K562 (cell line): ENCODE measurements around the gene DYNLT3. TPM values are rescaled to one million over a fixed set of nuclear protein-coding genes. Genes with fewer than 3 reads are reported as not detected.
A peak's percentile ranks its signal among the peaks of the same experiment; 100 is the strongest.

Source experiments
- CTBP1 ChIP-seq: fragments of 450-650 bp; IDR thresholded peaks from 2 replicates; pipeline ENCODE4 v1.6.1; 2016; ENCODE audit warnings: borderline replicate concordance
- E2F1 ChIP-seq: sonication (generic); formaldehyde crosslinking; IDR thresholded peaks from 2 replicates; pipeline ENCODE4 v1.8.1; 2023; ENCODE audit warnings: mild to moderate bottlenecking, missing genetic modification reagents, moderate library complexity
- ELF4 ChIP-seq: fragments of 450-650 bp; formaldehyde crosslinking; IDR thresholded peaks from 2 replicates; pipeline ENCODE4 v1.4.0; 2022; ENCODE audit warnings: missing genetic modification characterization
- FOXK1 ChIP-seq: sonication (generic); formaldehyde crosslinking; IDR thresholded peaks from 2 replicates; pipeline ENCODE4 v1.8.0; 2022; ENCODE audit warnings: missing genetic modification reagents, mild to moderate bottlenecking, borderline replicate concordance
- FUS ChIP-seq: fragments of 200-400 bp; formaldehyde crosslinking; optimal IDR thresholded peaks from 2 replicates; pipeline ENCODE3; 2017; ENCODE audit warnings: low read depth, low read length
- HMGXB4 ChIP-seq: sonication (generic); formaldehyde crosslinking; IDR thresholded peaks from 2 replicates; pipeline ENCODE4 v1.8.1; 2023; ENCODE audit warnings: mild to moderate bottlenecking, missing genetic modification reagents
- KLF13 ChIP-seq: fragments of 450-650 bp; IDR thresholded peaks from 2 replicates; pipeline ENCODE4 v1.6.1; 2016; ENCODE audit warnings: missing genetic modification characterization, low read depth, mild to moderate bottlenecking, missing compliant biosample characterization, moderate library complexity, borderline replicate concordance
- LEF1 ChIP-seq: fragments of 450-650 bp; IDR thresholded peaks from 2 replicates; pipeline ENCODE4 v1.6.1; 2016; ENCODE audit warnings: mild to moderate bottlenecking
- ZBTB7A ChIP-seq: IDR thresholded peaks from 2 replicates; pipeline ENCODE4 v1.6.1; 2011; ENCODE audit warnings: low read depth, mild to moderate bottlenecking, low read length, moderate library complexity, borderline replicate concordance; ENCODE audit not compliant: control insufficient read depth
- ZC3H8 ChIP-seq: fragments of 450-650 bp; IDR thresholded peaks from 2 replicates; pipeline ENCODE4 v1.6.1; 2017
- ZFP1 ChIP-seq: fragments of 450-650 bp; formaldehyde crosslinking; IDR thresholded peaks from 2 replicates; pipeline ENCODE4 v1.4.0; 2020; ENCODE audit warnings: mild to moderate bottlenecking, mixed read lengths
- ZNF174 ChIP-seq: fragments of 250-450 bp; sonication (Bioruptor Pico); IDR thresholded peaks from 2 replicates; pipeline ENCODE4 v1.4.0; 2020; ENCODE audit warnings: mild to moderate bottlenecking
- ZNF507 ChIP-seq: conservative IDR thresholded peaks from 2 replicates; pipeline ENCODE4 v1.6.1; 2017; ENCODE audit warnings: missing genetic modification characterization, missing compliant biosample characterization
- ZNF639 ChIP-seq, 2 experiments: fragments of 200-800 bp in 1 of 2; sonication (Bioruptor generic) in 1 of 2; sonication (generic) in 1 of 2; formaldehyde crosslinking in 1 of 2; IDR thresholded peaks in 1 of 2; conservative IDR thresholded peaks in 1 of 2; 2 replicates each; pipeline versions ENCODE4 v1.5.0 to v1.6.1; 2016 to 2020; ENCODE audit warnings: missing compliant biosample characterization in 1 of 2, missing genetic modification characterization in 1 of 2, missing genetic modification reagents in 1 of 2
- polyA plus RNA-seq, 8 experiments: library from polyadenylated mRNA; depleted of rRNA in 4 of 8; stranded (reverse) in 5 of 8; unstranded in 3 of 8; fragments of >200 nt; fragmentation: Nextera tagmentation in 2 of 8; fragmentation: Illumina TruSeq in 1 of 8; extraction: Ambion mirVana in 2 of 8; extraction: Trizol in 1 of 8; gene quantifications; 2 replicates each; pipeline versions ENCODE4 v1.2.1 to v1.2.3, GENCODE V29; 2011 to 2014; ENCODE audit warnings: inconsistent platforms in 1 of 8, missing spikeins in 1 of 8
- total RNA-seq, 7 experiments: library from RNA; depleted of rRNA in 6 of 7; stranded (reverse); fragments of >200 nt in 6 of 7; fragmentation: Illumina TruSeq in 2 of 7; extraction: Trizol in 2 of 7; gene quantifications; 2 replicates each; pipeline versions ENCODE4 v1.2.1 to v1.2.3, GENCODE V29; 2011 to 2021; ENCODE audit warnings: low replicate concordance in 1 of 7
- TF ChIP-seq, protein P1 (sequence below), 2 experiments: fragments of 450-650 bp; IDR thresholded peaks; 2 replicates each; pipeline ENCODE4 v1.6.1; 2016
- TF ChIP-seq, protein P2 (sequence below): fragments of 450-650 bp; formaldehyde crosslinking; IDR thresholded peaks from 2 replicates; pipeline ENCODE4 v1.4.0; 2022; ENCODE audit warnings: missing genetic modification characterization
- TF ChIP-seq, protein P3 (sequence below): fragments of 450-650 bp; formaldehyde crosslinking; IDR thresholded peaks from 2 replicates; pipeline ENCODE4 v1.4.0; 2022; ENCODE audit warnings: mild to moderate bottlenecking, moderate library complexity
- TF ChIP-seq, protein P4 (sequence below), 2 experiments: fragments of 450-650 bp in 1 of 2; sonication (generic) in 1 of 2; formaldehyde crosslinking in 1 of 2; IDR thresholded peaks in 1 of 2; conservative IDR thresholded peaks in 1 of 2; 2 replicates each; pipeline versions ENCODE4 v1.6.1 to v1.8.1; 2016 to 2023; ENCODE audit warnings: mild to moderate bottlenecking in 2 of 2, moderate library complexity in 2 of 2, inconsistent platforms in 1 of 2, missing genetic modification reagents in 1 of 2

The DYNLT3 gene
- total and polyA plus RNA-seq, 9 of the 15 experiments (the other 6 are each of a cell fraction or from before 2014, with no cell fraction given) = 4.5 to 17.5 (median 8.3) TPM

GRCh38 chrX:37871626-37872302, 24.4 kb upstream of the DYNLT3 start (continued):
- TF ChIP-seq ELF4 (CRISPR knock-in tag) (no peak), FOXK1 (CRISPR knock-in tag) (no peak), ZC3H8 (no peak), ZFP1 (CRISPR knock-in tag) (no peak), CTBP1 (0 out of 2 replicates have a peak, but pooled peaks have one; percentile 23), ZNF507 (tag) (no peak), HMGXB4 (no peak), KLF13 (tag) (no peak), ZNF174 (CRISPR knock-in tag) (no peak), E2F1 (CRISPR knock-in tag) (no peak), ZBTB7A (no peak), FUS (no peak), ZNF639 (CRISPR knock-in tag; conservative IDR thresholded peaks at IDR 0.05 in 1 of 2, IDR thresholded peaks at IDR 0.05 in 1 of 2) (no peak), LEF1 (no peak)
- TF ChIP-seq, protein P1, sequence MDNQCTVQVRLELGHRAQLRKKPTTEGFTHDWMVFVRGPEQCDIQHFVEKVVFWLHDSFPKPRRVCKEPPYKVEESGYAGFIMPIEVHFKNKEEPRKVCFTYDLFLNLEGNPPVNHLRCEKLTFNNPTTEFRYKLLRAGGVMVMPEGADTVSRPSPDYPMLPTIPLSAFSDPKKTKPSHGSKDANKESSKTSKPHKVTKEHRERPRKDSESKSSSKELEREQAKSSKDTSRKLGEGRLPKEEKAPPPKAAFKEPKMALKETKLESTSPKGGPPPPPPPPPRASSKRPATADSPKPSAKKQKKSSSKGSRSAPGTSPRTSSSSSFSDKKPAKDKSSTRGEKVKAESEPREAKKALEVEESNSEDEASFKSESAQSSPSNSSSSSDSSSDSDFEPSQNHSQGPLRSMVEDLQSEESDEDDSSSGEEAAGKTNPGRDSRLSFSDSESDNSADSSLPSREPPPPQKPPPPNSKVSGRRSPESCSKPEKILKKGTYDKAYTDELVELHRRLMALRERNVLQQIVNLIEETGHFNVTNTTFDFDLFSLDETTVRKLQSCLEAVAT (IDR thresholded peaks at IDR 0.05) = no peak
- TF ChIP-seq, protein P2, sequence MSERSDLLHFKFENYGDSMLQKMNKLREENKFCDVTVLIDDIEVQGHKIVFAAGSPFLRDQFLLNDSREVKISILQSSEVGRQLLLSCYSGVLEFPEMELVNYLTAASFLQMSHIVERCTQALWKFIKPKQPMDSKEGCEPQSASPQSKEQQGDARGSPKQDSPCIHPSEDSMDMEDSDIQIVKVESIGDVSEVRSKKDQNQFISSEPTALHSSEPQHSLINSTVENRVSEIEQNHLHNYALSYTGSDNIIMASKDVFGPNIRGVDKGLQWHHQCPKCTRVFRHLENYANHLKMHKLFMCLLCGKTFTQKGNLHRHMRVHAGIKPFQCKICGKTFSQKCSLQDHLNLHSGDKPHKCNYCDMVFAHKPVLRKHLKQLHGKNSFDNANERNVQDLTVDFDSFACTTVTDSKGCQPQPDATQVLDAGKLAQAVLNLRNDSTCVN (CRISPR knock-in tag) = no peak
- TF ChIP-seq, protein P3, sequence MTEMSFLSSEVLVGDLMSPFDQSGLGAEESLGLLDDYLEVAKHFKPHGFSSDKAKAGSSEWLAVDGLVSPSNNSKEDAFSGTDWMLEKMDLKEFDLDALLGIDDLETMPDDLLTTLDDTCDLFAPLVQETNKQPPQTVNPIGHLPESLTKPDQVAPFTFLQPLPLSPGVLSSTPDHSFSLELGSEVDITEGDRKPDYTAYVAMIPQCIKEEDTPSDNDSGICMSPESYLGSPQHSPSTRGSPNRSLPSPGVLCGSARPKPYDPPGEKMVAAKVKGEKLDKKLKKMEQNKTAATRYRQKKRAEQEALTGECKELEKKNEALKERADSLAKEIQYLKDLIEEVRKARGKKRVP (CRISPR knock-in tag) = no peak
- TF ChIP-seq, protein P4, sequence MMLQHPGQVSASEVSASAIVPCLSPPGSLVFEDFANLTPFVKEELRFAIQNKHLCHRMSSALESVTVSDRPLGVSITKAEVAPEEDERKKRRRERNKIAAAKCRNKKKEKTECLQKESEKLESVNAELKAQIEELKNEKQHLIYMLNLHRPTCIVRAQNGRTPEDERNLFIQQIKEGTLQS (IDR thresholded peaks at IDR 0.05) = peak; percentile 87
- TF ChIP-seq, protein P4 (CRISPR knock-in tag; conservative IDR thresholded peaks at IDR 0.05) = peak; percentile 75; the same call in 1 of the 2 replicates
